GM12872 (cell line): Measurements from ENCODE around the gene PHETA1.

ENCODE experiments used
- TF ChIP-seq, protein P1 (sequence below): IDR thresholded peaks from 3 replicates; pipeline ENCODE4 v1.5.1; 2011; ENCODE audit warnings: low read depth, mild to moderate bottlenecking, low read length, moderate library complexity; ENCODE audit not compliant: insufficient read depth

Gene PHETA1

DNA sequence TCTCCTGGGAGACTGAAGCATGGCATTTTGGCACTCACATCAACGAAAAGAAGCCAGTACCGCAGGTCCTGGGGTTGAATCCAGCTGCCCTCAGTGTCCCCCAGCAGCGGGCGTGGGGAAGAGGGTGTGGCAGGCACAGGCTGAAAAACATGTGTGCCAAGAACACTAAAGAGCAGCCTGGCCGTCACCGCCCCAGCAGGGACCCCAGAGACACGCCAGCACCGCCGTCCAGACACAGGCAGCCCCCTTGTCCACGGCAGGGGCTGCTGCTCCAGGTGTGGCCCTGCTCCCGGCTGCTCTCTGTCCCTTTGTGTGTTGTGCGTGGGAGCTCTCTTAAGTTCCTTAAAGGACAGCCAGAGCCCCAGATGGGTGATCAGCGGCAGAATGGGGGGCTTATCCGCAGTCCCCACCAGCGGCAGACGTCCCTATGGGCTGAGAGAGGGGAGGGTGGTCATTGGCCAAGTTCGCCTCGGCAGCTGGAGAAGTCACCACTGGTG, 556 bp downstream of the PHETA1 start:
- TF ChIP-seq, protein P1, sequence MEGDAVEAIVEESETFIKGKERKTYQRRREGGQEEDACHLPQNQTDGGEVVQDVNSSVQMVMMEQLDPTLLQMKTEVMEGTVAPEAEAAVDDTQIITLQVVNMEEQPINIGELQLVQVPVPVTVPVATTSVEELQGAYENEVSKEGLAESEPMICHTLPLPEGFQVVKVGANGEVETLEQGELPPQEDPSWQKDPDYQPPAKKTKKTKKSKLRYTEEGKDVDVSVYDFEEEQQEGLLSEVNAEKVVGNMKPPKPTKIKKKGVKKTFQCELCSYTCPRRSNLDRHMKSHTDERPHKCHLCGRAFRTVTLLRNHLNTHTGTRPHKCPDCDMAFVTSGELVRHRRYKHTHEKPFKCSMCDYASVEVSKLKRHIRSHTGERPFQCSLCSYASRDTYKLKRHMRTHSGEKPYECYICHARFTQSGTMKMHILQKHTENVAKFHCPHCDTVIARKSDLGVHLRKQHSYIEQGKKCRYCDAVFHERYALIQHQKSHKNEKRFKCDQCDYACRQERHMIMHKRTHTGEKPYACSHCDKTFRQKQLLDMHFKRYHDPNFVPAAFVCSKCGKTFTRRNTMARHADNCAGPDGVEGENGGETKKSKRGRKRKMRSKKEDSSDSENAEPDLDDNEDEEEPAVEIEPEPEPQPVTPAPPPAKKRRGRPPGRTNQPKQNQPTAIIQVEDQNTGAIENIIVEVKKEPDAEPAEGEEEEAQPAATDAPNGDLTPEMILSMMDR = no peak

GRCh38 chr12:111367661-111368221, 1.2 kb downstream of the PHETA1 start:
- TF ChIP-seq, protein P1 = no peak

- TF ChIP-seq, protein P1 = no peak
Observed at GRCh38 chr12:111366583-111366982, 2.3 kb downstream of the PHETA1 start.

DNA sequence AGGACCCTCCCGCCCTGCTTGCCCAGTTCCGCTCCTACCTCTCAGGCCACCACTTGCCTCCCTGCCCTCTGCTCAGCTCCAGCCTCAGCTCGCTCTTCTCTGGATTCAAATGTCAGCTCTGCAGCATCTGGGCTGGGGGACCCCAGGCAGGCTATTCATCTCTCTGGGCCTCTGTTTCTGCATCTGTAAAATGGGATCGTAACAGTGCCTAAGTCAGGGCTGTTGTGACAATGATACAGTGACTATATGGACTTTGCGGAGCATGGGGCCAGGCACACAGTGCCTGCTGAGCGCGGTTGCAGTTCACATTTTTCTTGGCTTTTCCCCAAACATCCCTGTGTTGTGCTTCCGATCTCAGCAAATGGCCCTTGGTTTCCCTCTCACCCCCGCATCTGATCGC, 2.8 kb downstream of the PHETA1 start:
- TF ChIP-seq, protein P1 = no peak

- TF ChIP-seq, protein P1 = no peak
Observed at GRCh38 chr12:111363578-111363977, 5.3 kb downstream of the PHETA1 start.

DNA sequence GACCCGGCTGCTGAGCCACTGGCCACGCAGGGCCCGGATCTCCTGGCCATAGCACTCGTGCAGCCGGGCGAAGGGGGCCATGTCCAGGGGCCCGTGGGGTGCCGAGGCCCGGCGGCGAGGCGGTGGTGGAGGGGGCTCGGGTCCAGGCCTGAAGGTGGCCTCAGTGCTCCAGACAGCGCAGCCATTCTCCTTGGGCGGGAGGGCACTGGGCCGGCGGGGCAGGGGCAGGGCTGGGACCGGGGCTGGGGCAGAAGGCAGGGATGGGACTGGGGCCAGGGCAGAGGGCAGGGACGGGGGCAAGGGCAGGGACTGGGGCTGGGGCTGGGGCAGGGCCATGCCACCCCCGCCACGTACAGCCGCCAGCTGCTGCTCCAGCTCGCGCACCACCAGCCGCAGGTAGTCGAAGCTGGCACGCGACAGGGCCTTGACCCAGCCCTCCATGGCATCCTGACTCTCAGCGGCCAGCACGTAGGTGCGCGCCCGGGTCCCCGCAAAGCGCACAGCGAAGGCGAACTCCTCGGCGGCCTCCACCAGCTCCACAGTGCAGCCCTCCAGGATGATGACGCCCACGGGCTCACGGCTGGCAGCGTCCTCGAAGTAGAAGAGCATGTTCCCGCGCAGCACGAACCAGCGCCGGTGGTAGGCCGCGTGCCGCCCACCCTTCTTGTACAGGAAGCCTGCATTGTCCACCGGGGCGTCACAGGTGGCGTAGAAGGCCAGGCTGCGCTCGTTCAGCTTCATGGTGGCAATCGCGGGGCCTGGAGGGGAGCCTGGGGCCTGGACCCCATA, 6.0 kb downstream of the PHETA1 start:
- TF ChIP-seq, protein P1 = no peak

DNA sequence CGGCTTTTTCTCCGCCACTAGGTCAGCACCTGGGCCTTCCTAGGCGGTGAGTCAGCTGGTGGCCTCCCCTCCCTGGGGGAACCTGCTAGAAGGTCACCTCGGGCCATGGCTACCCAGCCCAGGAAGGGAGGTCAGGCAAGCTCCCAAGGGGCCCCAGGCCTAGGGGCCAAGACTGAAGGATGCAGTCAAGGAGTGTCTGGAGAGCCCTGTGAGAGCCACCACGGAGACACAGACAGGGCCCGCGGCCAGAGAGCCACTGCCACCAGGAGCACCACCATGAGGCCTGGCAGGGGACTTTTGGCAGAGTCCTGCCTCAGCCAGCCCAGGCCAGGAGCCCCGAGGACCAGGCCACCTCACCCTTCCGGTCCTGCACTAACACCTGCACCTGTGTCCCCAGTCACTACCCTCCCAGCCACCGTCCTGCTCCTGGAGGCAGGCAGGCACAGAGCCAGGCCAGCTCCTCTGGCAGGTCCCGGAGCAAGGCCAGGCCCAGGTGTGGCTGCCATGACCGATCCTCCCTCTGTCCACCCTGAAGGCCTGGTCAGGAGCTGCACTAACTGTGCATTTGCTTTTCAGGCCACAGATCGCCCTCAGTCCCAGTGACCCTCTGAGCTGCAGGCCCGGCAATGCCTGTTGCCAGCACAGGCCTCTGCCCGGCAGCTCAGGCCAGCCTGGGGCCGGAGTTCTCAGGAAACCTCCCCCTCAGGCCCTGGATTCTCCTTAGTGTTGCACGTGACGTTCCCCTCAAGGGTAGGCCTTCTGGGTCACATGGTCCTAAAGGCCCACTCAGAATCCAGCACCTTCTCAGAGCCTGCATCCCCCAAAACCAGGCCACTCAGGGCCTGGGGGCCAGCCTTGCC, 6.9 kb downstream of the PHETA1 start:
- TF ChIP-seq, protein P1 = no peak
